ENCODE data around the gene LHFPL3.

GRCh38 chr7:104906032-104906431 is 577.6 kb downstream of the LHFPL3 start:
- TF ChIP-seq CTCF (IDR thresholded peaks at IDR 0.05; ENCODE audit: low read depth, low read length) (no peak), POLR2A (IDR thresholded peaks at IDR 0.05; ENCODE audit: extremely low read depth, insufficient read length) (no peak)
- TF ChIP-seq, protein P1, sequence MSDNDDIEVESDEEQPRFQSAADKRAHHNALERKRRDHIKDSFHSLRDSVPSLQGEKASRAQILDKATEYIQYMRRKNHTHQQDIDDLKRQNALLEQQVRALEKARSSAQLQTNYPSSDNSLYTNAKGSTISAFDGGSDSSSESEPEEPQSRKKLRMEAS (IDR thresholded peaks at IDR 0.05; ENCODE audit: low read depth, low read length), result no peak
